ENCODE results near the gene LPGAT1.
"Not testable (repeated sequence)": the region's sequence is repeated elsewhere in the genome, so short reads cannot be mapped to it uniquely, and the experiment has no call there.

Gene LPGAT1

DNA sequence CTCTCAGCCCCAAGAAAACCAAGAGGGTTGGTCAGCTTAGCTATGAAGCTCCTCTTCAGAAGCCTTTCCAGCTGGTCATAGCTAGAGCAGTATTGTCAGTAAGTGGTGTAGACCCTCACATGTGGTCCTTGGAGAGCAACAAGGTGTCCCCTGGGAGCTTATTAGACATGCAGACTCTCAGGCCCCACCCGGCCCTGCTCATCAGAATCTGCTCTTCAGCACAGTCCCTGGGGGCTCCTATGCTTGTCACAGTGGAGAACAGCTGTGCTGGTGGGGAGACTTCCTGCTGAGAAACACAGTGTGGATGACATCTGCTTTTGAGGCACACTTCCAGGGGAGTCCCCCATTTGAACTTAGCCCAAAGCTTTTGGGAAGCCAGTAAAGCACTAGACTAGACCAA is 133.2 kb downstream of the LPGAT1 start:
- no peak for DNase-seq

DNA sequence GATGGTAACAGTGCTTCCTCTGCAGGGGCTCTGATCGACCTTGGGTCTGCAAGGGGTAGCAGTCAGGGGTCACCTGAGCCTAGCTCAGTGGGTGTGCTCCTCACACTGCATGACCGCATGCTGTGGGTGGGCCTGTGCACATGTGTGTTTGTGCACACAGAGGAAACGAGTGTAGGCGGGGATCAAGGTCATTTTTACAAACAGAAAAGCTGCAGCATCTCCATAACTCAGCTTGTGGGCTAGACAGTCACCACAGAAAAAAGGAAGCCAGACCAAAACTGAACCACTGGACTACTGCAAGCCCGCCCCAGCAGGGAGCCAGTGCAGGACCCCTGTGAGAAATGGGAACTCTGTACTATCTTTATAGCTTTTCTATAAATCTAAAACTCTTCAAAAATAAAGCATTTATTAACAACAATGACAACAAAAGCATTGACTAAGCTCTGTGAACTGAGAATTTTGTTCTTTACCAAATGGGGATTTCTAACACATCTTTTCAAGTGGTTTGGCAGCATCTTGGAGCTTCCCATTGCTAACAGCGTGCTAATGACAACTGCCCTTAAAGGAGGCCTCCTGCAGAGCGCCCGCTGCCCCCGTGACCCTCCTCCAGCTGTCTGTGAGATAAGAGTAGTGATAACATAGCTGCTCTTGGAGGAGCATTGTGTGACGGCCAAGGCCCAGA is 135.3 kb downstream of the LPGAT1 start:
- no peak for DNase-seq

DNA sequence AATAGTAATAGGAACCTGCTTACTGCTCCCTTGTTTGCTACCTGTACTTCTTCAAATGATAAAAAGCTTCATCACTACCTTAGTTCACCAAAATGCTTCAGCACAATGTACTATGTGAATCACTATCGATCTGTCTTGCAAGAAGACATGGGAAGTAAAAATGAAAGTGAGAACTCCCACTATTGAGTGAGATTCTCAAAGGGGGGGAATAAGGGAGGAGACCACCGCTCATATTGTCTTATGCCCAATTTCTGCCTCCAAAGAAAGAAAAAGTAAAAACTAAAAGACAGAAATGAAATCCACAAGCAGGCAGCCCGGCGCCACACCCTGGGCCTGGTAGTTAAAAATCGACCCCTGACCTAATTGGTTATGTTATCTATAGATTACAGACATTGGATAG is 136.7 kb downstream of the LPGAT1 start:
- DNase-seq = not testable (repeated sequence)

Data from activated CD8-positive, alpha-beta memory T cell treated with anti-CD3 and anti-CD28 coated beads for 24 hours (primary cell).